HFFc6 (cell line): ENCODE results near the gene MAP4K1. TPM values are rescaled to one million over a fixed set of nuclear protein-coding genes. Genes with fewer than 3 reads are reported as not detected.

Source experiments
- DNase-seq: peaks from one replicate; pipeline ENCODE4 v3.0.0-alpha.2; 2018
- H3K27ac Mint-ChIP-seq: 2 replicates; pipeline ENCODE4 v1.8.0; 2020; ENCODE audit warnings: mild to moderate bottlenecking, mixed read lengths
- H3K27me3 Mint-ChIP-seq: 2 replicates; pipeline ENCODE4 v1.8.0; 2021; ENCODE audit warnings: mild to moderate bottlenecking, moderate library complexity, mixed read lengths; ENCODE audit not compliant: insufficient read depth
- H3K36me3 Mint-ChIP-seq: 2 replicates; pipeline ENCODE4 v1.8.0; 2021; ENCODE audit warnings: low read depth, mixed read lengths
- H3K4me1 Mint-ChIP-seq: 2 replicates; pipeline ENCODE4 v1.8.0; 2020; ENCODE audit warnings: low read depth, mixed read lengths
- H3K4me3 Mint-ChIP-seq: 2 replicates; pipeline ENCODE4 v1.8.0; 2020; ENCODE audit warnings: mild to moderate bottlenecking, moderate library complexity, mixed read lengths
- H3K9me3 Mint-ChIP-seq: 2 replicates; pipeline ENCODE4 v1.8.0; 2020; ENCODE audit warnings: mild to moderate bottlenecking, mixed read lengths
- CTCF ChIP-seq: fragments of 200-600 bp; sonication (generic); IDR thresholded peaks from 2 replicates; pipeline ENCODE4 v1.5.0; 2021; ENCODE audit warnings: antibody characterized with exemption, mild to moderate bottlenecking
- total RNA-seq, 6 experiments: library from RNA; stranded (reverse); fragmentation: NEBNext Ultra II Directional; extraction: Animal tissue kit (Norgen Biotek cat#: 25700); gene quantifications; 2 replicates in 1 of 6; 3 replicates in 5 of 6; pipeline ENCODE4 v1.2.3, GENCODE V29; 2021

The MAP4K1 gene
- total RNA-seq, 6 experiments from 2014 or later, result 0.27 to 0.74 (median 0.28) TPM; not detected in 3

GRCh38 chr19:38624822-38625221, 7.1 kb upstream of the MAP4K1 start:
- H3K27ac Mint-ChIP-seq, result no peak overlapping the region
- peaks cover 32% of the 10 kb centered on the region for H3K36me3 Mint-ChIP-seq
- no peaks in the 10 kb centered on the region for H3K9me3 Mint-ChIP-seq
- DNase-seq, result no peak
- peaks cover 1% of the 10 kb centered on the region for H3K27me3 Mint-ChIP-seq
- peaks cover 6% of the 10 kb centered on the region for H3K4me1 Mint-ChIP-seq
- no peak overlapping the region for H3K4me3 Mint-ChIP-seq
- TF ChIP-seq CTCF, result no peak

- Mint-ChIP-seq H3K4me1 (peaks cover 18% of the 10 kb centered on the region), H3K27ac (peak overlapping the region; percentile 98), H3K4me3 (peak overlapping the region; percentile 100), H3K27me3 (no peaks in the 10 kb centered on the region; the same call in 1 of the 2 replicates), H3K9me3 (no peaks in the 10 kb centered on the region), H3K36me3 (peaks cover 25% of the 10 kb centered on the region)
- no peak for TF ChIP-seq CTCF
- no peak for DNase-seq
Observed at GRCh38 chr19:38619361-38620174, 1.8 kb upstream of the MAP4K1 start.

- TF ChIP-seq CTCF, result no peak
- no peaks in the 10 kb centered on the region for H3K9me3 Mint-ChIP-seq
- H3K27me3 Mint-ChIP-seq, result no peaks in the 10 kb centered on the region; the same call in 1 of the 2 replicates
- H3K4me1 Mint-ChIP-seq, result peaks cover 18% of the 10 kb centered on the region
- peak within 1 kb of the TSS; percentile 100 for H3K4me3 Mint-ChIP-seq
- peaks cover 20% of the 10 kb centered on the region; the same call in 1 of the 2 replicates for H3K36me3 Mint-ChIP-seq
- peak; percentile 98 for DNase-seq
- H3K27ac Mint-ChIP-seq, result peak within 1 kb of the TSS; percentile 98
Observed at GRCh38 chr19:38618590-38619360, 1.0 kb upstream of the MAP4K1 start, which contains the start of gene EIF3K. TSS of gene EIF3K (plus strand) at chr19:38619188. CDS start at chr19:38619269, 81 bp downstream.

- H3K36me3 Mint-ChIP-seq, result peaks cover 20% of the 10 kb centered on the region; the same call in 1 of the 2 replicates
- TF ChIP-seq CTCF, result no peak
- H3K4me1 Mint-ChIP-seq, result peaks cover 18% of the 10 kb centered on the region
- no peak overlapping the region for H3K27ac Mint-ChIP-seq
- no peaks in the 10 kb centered on the region for H3K9me3 Mint-ChIP-seq
- peaks cover 3% of the 10 kb centered on the region for H3K27me3 Mint-ChIP-seq
- no peak for DNase-seq
- H3K4me3 Mint-ChIP-seq, result no peak overlapping the region
Observed at GRCh38 chr19:38617283-38617763, 430 bp downstream of the MAP4K1 start.

GRCh38 chr19:38616265-38616664, 1.5 kb downstream of the MAP4K1 start:
- Mint-ChIP-seq H3K27me3 (peaks cover 4% of the 10 kb centered on the region), H3K36me3 (peaks cover 10% of the 10 kb centered on the region; the same call in 1 of the 2 replicates), H3K4me1 (peaks cover 18% of the 10 kb centered on the region), H3K9me3 (no peaks in the 10 kb centered on the region), H3K27ac (no peak overlapping the region), H3K4me3 (no peak overlapping the region)
- TF ChIP-seq CTCF, result no peak
- no peak for DNase-seq
